Measurements from ENCODE around the gene FAM25G.
"Not testable (repeated sequence)": the region's sequence is repeated elsewhere in the genome, so short reads cannot be mapped to it uniquely, and the experiment has no call there.

Gene FAM25G

GRCh38 chr10:47491600-47491999 is at the start of gene FAM25G:
Gene FAM25G, minus strand, starts transcription at chr10:47491700. Its CDS starts 26 bp downstream, at chr10:47491674.
- in situ Hi-C loops (cut with HindIII; ENCODE audit: low sequenced_read_pairs) = not testable (repeated sequence)

- in situ Hi-C loops (cut with HindIII; ENCODE audit: low sequenced_read_pairs) = not testable (repeated sequence)
These were observed 44.9 kb upstream of the FAM25G start for GRCh38 chr10:47536430-47536829.

- in situ Hi-C loops (cut with HindIII; ENCODE audit: low sequenced_read_pairs) = not testable (repeated sequence)
These were observed 32.0 kb upstream of the FAM25G start, which contains the start of gene AGAP9 for GRCh38 chr10:47523475-47523874. Gene AGAP9, minus strand, starts transcription at chr10:47523638. Its CDS starts 112 bp downstream, at chr10:47523526.

- in situ Hi-C loops (cut with HindIII; ENCODE audit: low sequenced_read_pairs) = not testable (repeated sequence)
These were observed 10.8 kb upstream of the FAM25G start for GRCh38 chr10:47502313-47502712.

- in situ Hi-C loops (cut with HindIII; ENCODE audit: low sequenced_read_pairs) = not testable (repeated sequence)
These were observed 2.7 kb upstream of the FAM25G start for GRCh38 chr10:47494226-47494625.

GRCh38 chr10:47489630-47490029 is 1.9 kb downstream of the FAM25G start:
- in situ Hi-C loops (cut with HindIII; ENCODE audit: low sequenced_read_pairs) = not testable (repeated sequence)

- in situ Hi-C loops (cut with HindIII; ENCODE audit: low sequenced_read_pairs) = not testable (repeated sequence)
These were observed 5.6 kb downstream of the FAM25G start for GRCh38 chr10:47485943-47486342.

GRCh38 chr10:47484786-47485185 is 6.7 kb downstream of the FAM25G start:
- in situ Hi-C loops (cut with HindIII; ENCODE audit: low sequenced_read_pairs) = not testable (repeated sequence)

GRCh38 chr10:47483923-47484322 is 7.6 kb downstream of the FAM25G start, which contains the start of gene ANXA8:
Gene ANXA8, minus strand, starts transcription at chr10:47484115. Its CDS starts 182 bp downstream, at chr10:47483933.
- in situ Hi-C loops (cut with HindIII; ENCODE audit: low sequenced_read_pairs) = not testable (repeated sequence)

GRCh38 chr10:47482367-47482766 is 9.1 kb downstream of the FAM25G start:
- in situ Hi-C loops (cut with HindIII; ENCODE audit: low sequenced_read_pairs) = not testable (repeated sequence)

GRCh38 chr10:47481768-47482181 is 9.7 kb downstream of the FAM25G start:
- in situ Hi-C loops (cut with HindIII; ENCODE audit: low sequenced_read_pairs) = not testable (repeated sequence)

- in situ Hi-C loops (cut with HindIII; ENCODE audit: low sequenced_read_pairs) = not testable (repeated sequence)
These were observed 10.2 kb downstream of the FAM25G start for GRCh38 chr10:47481182-47481766.

- in situ Hi-C loops (cut with HindIII; ENCODE audit: low sequenced_read_pairs) = not testable (repeated sequence)
These were observed 11.4 kb downstream of the FAM25G start for GRCh38 chr10:47480133-47480532.

- in situ Hi-C loops (cut with HindIII; ENCODE audit: low sequenced_read_pairs) = not testable (repeated sequence)
These were observed 13.4 kb downstream of the FAM25G start for GRCh38 chr10:47478114-47478513.

GRCh38 chr10:47477078-47477477 is 14.4 kb downstream of the FAM25G start:
- in situ Hi-C loops (cut with HindIII; ENCODE audit: low sequenced_read_pairs) = not testable (repeated sequence)

- in situ Hi-C loops (cut with HindIII; ENCODE audit: low sequenced_read_pairs) = not testable (repeated sequence)
These were observed 16.4 kb downstream of the FAM25G start for GRCh38 chr10:47475101-47475500.

GRCh38 chr10:47473516-47473915 is 18.0 kb downstream of the FAM25G start:
- in situ Hi-C loops (cut with HindIII; ENCODE audit: low sequenced_read_pairs) = not testable (repeated sequence)

- in situ Hi-C loops (cut with HindIII; ENCODE audit: low sequenced_read_pairs) = not testable (repeated sequence)
These were observed 18.9 kb downstream of the FAM25G start for GRCh38 chr10:47472647-47473046.

- in situ Hi-C loops (cut with HindIII; ENCODE audit: low sequenced_read_pairs) = not testable (repeated sequence)
These were observed 19.4 kb downstream of the FAM25G start for GRCh38 chr10:47472072-47472471.

GRCh38 chr10:47468731-47469528 is 22.6 kb downstream of the FAM25G start:
- in situ Hi-C loops (cut with HindIII; ENCODE audit: low sequenced_read_pairs) = not testable (repeated sequence)

GRCh38 chr10:47467957-47468356 is 23.5 kb downstream of the FAM25G start:
- in situ Hi-C loops (cut with HindIII; ENCODE audit: low sequenced_read_pairs) = not testable (repeated sequence)

- in situ Hi-C loops (cut with HindIII; ENCODE audit: low sequenced_read_pairs) = not testable (repeated sequence)
These were observed 24.0 kb downstream of the FAM25G start for GRCh38 chr10:47467458-47467857.
